Breast epithelium (tissue), 4 donors: ENCODE measurements around the gene UQCRQ. TPM values are rescaled to one million over a fixed set of nuclear protein-coding genes. Genes with fewer than 3 reads are reported as not detected.

Experiments
- DNase-seq, 2 donors: peaks; one replicate each; pipeline ENCODE4 v3.0.0-alpha.2; 2019; ENCODE audit warnings: low spot score in 2 of 2
- H3K27ac ChIP-seq, 2 donors: fragments of 200-600 bp; sonication (generic) in 1 of 2; one replicate each; pipeline ENCODE4 v1.5.1; 2016 to 2019; ENCODE audit warnings: mild to moderate bottlenecking in 1 of 2
- H3K27me3 ChIP-seq, 2 donors: fragments of 200-600 bp; sonication (generic) in 1 of 2; one replicate each; pipeline versions ENCODE4 v1.5.1 to v1.6.0; 2017 to 2019; ENCODE audit warnings: control low read depth in 1 of 2, mild to moderate bottlenecking in 1 of 2
- H3K36me3 ChIP-seq: fragments of 200-600 bp; one replicate; pipeline ENCODE4 v1.5.1; 2019
- H3K4me1 ChIP-seq, 2 donors: fragments of 200-600 bp; sonication (generic); one replicate each; pipeline ENCODE4 v1.5.1; 2016 to 2019; ENCODE audit warnings: control low read depth in 1 of 2
- H3K4me3 ChIP-seq, 3 donors: fragments of 200-600 bp; sonication (generic); 1 replicate in 2 of 3; 2 replicates in 1 of 3; pipeline ENCODE4 v1.5.1; 2016 to 2019; ENCODE audit warnings: mild to moderate bottlenecking in 3 of 3, moderate library complexity in 2 of 3
- H3K9me3 ChIP-seq, 2 donors: fragments of 200-600 bp; sonication (generic) in 1 of 2; one replicate each; pipeline ENCODE4 v1.5.1; 2016 to 2019; ENCODE audit warnings: control low read depth in 1 of 2
- POLR2A ChIP-seq: fragments of 450-650 bp; IDR thresholded peaks from one replicate; pipeline ENCODE4 v1.6.1; 2016; ENCODE audit warnings: antibody characterized with exemption, mild to moderate bottlenecking, moderate library complexity
- POLR2AphosphoS5 ChIP-seq, 3 donors: sonication (generic); formaldehyde crosslinking; IDR thresholded peaks; one replicate each; pipeline ENCODE4 v1.6.1; 2017; ENCODE audit warnings: antibody characterized with exemption in 3 of 3
- intact Hi-C: fragments of 100-400 bp; cut with DNase I; formaldehyde crosslinking; loops from one replicate; pipeline ENCODE4 v1.15.1; 2023; ENCODE audit warnings: low total_unique reads
- total RNA-seq, 3 donors: library from RNA; depleted of rRNA; stranded (reverse); fragments of >200 nt; gene quantifications; one replicate each; pipeline ENCODE4 v1.1.0, GENCODE V29; 2016
- TF ChIP-seq, protein P1 (sequence below), 3 donors: fragments of 450-650 bp; IDR thresholded peaks; one replicate each; pipeline ENCODE4 v1.5.1; 2016 to 2017; ENCODE audit warnings: antibody characterized with exemption in 3 of 3, mild to moderate bottlenecking in 3 of 3, moderate library complexity in 3 of 3

The UQCRQ gene
- total RNA-seq, 3 donors from 2014 or later, result 106 to 184 (median 150) TPM

DNA sequence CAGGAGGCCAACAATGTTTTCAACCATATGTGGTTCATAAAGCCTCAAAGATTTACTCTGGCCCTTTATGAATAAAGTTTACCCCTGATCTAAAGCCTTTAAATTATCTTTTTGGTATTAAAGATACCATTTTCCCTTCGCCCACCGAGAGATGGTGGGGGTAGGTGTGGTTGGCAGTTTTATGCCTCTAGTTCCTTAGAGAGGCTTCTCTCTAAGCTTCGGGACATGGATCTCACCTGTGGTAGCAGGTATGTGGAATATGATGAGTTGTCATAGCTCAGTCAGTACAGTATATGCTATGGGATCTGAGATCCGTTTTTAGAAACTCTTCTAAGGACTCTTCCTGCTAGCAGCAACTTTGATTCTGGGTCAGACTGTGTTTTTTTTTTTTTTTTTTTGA, 2.3 kb downstream of the UQCRQ start:
- TF ChIP-seq POLR2AphosphoS5 (IDR thresholded peaks at IDR 0.05), result no peak
- TF ChIP-seq, protein P1, sequence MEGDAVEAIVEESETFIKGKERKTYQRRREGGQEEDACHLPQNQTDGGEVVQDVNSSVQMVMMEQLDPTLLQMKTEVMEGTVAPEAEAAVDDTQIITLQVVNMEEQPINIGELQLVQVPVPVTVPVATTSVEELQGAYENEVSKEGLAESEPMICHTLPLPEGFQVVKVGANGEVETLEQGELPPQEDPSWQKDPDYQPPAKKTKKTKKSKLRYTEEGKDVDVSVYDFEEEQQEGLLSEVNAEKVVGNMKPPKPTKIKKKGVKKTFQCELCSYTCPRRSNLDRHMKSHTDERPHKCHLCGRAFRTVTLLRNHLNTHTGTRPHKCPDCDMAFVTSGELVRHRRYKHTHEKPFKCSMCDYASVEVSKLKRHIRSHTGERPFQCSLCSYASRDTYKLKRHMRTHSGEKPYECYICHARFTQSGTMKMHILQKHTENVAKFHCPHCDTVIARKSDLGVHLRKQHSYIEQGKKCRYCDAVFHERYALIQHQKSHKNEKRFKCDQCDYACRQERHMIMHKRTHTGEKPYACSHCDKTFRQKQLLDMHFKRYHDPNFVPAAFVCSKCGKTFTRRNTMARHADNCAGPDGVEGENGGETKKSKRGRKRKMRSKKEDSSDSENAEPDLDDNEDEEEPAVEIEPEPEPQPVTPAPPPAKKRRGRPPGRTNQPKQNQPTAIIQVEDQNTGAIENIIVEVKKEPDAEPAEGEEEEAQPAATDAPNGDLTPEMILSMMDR (IDR thresholded peaks at IDR 0.05), result no peak
- no peak for TF ChIP-seq POLR2A
- DNase-seq, result no peak
- Histone ChIP-seq H3K36me3 (no peaks in the 10 kb centered on the region), H3K4me1 (peaks cover 0 to 9% of the 10 kb centered on the region in 2 donors), H3K27ac (peak overlapping the region in 1 of 2 donors; percentile 95), H3K27me3 (no peaks in the 10 kb centered on the region), H3K4me3 (no peak overlapping the region), H3K9me3 (no peaks in the 10 kb centered on the region)
- intact Hi-C loops, result no loop called here

DNA sequence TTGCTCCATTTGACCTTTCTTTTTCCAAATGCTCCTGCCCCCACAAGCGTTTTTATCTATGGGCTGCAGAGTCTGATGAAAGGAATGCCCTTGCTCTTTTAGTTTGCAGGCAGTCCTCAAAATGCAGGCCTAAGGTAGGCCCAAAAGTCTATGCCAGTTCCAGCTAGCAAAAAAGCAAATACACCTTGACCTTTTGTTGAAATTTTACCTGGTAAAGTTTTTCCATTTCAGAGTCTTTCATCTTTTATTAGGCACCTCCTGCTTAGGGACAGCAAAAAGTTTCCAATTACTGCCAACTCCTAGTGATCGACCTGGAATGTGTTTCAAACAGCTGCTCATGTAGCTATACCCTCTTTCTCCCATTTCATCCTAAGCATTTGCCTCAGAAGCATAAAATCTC, 4.4 kb downstream of the UQCRQ start:
- no peak for DNase-seq
- no peak overlapping the region for H3K4me3 ChIP-seq
- H3K36me3 ChIP-seq, result no peaks in the 10 kb centered on the region
- H3K27me3 ChIP-seq, result no peaks in the 10 kb centered on the region
- no peak overlapping the region for H3K27ac ChIP-seq
- no peaks in the 10 kb centered on the region for H3K9me3 ChIP-seq
- TF ChIP-seq, protein P1 (IDR thresholded peaks at IDR 0.05), result no peak
- TF ChIP-seq POLR2A (no peak), POLR2AphosphoS5 (IDR thresholded peaks at IDR 0.05) (no peak)
- intact Hi-C loops, result no loop called here
- H3K4me1 ChIP-seq, result peaks cover 0 to 9% of the 10 kb centered on the region in 2 donors

DNA sequence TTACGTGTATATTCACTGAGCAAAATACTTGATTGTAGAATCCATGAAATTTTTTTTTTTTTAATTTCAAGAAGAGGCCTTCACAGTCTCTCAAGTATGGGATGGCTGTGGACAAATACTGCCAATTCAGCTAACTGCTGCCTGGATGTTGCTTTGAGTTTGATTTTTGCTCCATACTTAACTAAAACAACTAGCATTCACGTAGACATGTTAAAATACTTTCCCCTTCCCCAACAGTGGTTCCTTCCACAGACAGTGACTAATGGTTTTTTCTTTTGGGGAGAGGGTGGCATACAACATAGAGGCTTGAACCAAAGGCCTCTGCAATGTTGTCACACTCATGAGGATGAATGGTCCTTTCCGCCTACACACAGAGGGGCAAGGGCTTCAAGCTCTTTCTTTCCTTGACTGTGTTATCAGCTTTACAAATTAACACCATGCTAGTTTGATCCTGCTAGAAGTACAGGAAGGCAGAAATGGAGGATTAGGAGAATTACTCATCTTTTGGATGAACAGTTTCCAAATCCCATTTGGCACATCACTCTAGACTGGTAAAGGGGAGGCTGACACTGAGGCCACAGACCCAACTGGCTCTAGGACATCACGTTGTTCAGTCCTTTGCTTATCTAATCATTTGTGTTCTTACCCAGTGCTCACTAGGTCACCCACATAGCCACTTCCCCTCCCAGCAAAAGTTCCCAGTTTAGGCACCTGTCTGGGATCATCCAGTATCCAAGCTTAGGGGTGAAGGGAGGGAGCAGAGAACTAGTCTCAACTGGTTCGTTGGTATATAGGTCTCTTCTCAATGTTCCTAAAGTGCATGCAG, 5.2 kb downstream of the UQCRQ start:
- Histone ChIP-seq H3K36me3 (no peaks in the 10 kb centered on the region), H3K27ac (no peak overlapping the region)
- intact Hi-C loops, result no loop called here

DNA sequence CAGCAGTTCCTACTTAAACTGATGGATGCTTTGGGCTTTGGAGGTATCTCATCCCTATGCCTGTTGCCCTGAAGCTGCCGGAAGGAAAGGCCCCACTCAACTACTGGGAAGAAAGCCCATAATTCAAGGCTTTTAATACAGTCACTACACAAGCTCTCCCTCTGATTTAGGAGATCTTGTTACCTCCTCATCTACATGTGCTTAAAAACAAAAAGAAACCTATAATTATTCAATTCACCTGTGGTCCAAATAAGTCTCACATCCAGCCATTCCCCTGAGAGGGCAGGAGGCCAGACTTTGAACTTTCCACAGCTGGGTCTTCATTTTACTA, 6.3 kb downstream of the UQCRQ start:
- Histone ChIP-seq H3K36me3 (no peaks in the 10 kb centered on the region), H3K9me3 (no peaks in the 10 kb centered on the region), H3K4me3 (no peak overlapping the region), H3K27ac (no peak overlapping the region), H3K4me1 (peaks cover 0 to 1% of the 10 kb centered on the region in 2 donors), H3K27me3 (no peaks in the 10 kb centered on the region)
- TF ChIP-seq POLR2A, result no peak
- TF ChIP-seq, protein P1 (IDR thresholded peaks at IDR 0.05), result no peak
- TF ChIP-seq POLR2AphosphoS5 (IDR thresholded peaks at IDR 0.05), result no peak
- intact Hi-C loops, result no loop called here
- no peak for DNase-seq

More for the DNA sequence above, 5.2 kb downstream of the UQCRQ start:
- no peak for DNase-seq
- no peak overlapping the region for H3K4me3 ChIP-seq
- TF ChIP-seq, protein P1 (IDR thresholded peaks at IDR 0.05), result no peak
- no peak for TF ChIP-seq POLR2AphosphoS5 (IDR thresholded peaks at IDR 0.05)
- TF ChIP-seq POLR2A, result no peak
- no peaks in the 10 kb centered on the region for H3K9me3 ChIP-seq
- H3K27me3 ChIP-seq, result no peaks in the 10 kb centered on the region
- peaks cover 0 to 9% of the 10 kb centered on the region in 2 donors for H3K4me1 ChIP-seq

DNA sequence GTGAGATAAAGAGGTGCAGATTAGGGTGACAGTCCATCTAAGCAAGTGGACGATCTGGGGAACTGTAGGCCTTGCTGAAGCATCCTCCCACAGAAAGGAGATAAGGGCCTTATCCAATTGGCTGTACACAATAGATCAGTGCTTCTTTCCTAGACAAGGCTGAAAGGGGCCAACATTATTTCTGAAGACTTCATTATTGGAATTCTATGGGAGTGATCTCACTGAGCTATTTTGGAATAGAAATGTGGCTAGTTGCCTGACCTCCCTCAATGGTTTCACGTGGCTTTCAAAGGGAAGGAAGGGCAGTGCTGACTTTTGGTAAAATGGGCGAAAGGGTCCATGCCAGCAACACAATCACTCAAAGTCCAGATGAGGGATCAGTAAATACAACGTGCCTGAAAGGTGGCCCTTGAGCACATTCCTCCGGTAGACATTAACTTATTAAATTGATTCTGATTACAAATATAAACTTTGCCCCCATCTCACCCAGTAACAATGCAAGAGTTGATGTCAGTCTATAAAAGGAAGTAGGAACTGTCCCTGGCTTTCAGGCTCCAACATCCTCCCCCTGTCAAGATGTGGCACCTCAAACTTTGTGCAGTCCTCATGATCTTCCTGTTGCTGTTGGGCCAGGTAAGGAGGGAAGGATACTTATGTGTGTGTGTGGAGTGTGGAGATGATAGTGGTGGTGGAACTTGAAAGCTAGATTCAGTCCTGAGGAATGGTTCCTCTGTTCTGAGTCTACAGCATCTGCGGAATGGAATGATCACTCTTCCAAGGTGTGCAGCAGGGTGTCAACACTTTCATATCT, 6.9 kb downstream of the UQCRQ start, which contains the start of gene LEAP2:
LEAP2 (plus strand) TSS at position 550 of the 811 bp plus-strand sequence; CDS start at position 577, 27 bp downstream.
- no peaks in the 10 kb centered on the region for H3K9me3 ChIP-seq
- H3K4me1 ChIP-seq, result no peaks in the 10 kb centered on the region
- TF ChIP-seq, protein P1 (IDR thresholded peaks at IDR 0.05), result no peak
- TF ChIP-seq POLR2AphosphoS5 (IDR thresholded peaks at IDR 0.05), result no peak
- DNase-seq, result no peak
- intact Hi-C loops, result no loop called here
- H3K27ac ChIP-seq, result no peak within 1 kb of the TSS
- H3K36me3 ChIP-seq, result no peaks in the 10 kb centered on the region
- no peaks in the 10 kb centered on the region for H3K27me3 ChIP-seq
- no peak within 1 kb of the TSS for H3K4me3 ChIP-seq
